H1 (cell line): Measurements from ENCODE around the gene TM4SF20. TPM values are rescaled to one million over a fixed set of nuclear protein-coding genes. Genes with fewer than 3 reads are reported as not detected.

ENCODE experiments used
- CTCF ChIA-PET: fragments of 300-600 bp; sonication (Branson Sonifier 250); formaldehyde crosslinking; loops from one replicate; lab custom pipeline; 2021; ENCODE audit not compliant: partially characterized antibody; lab: Charles Lee
- POLR2A ChIA-PET: fragments of 300-600 bp; sonication (Branson Sonifier 250); formaldehyde crosslinking; loops from one replicate; lab custom pipeline; 2021; ENCODE audit warnings: inconsistent platforms; ENCODE audit not compliant: partially characterized antibody; lab: Charles Lee
- DNase-seq, 2 experiments: peaks; one replicate each; pipeline versions ENCODE4 v3.0.0 to v3.0.0-alpha.2; 2010 to 2022; ENCODE audit warnings: low spot score in 2 of 2, low read depth in 1 of 2, mixed read lengths in 1 of 2
- FAIRE-seq: peaks from 2 replicates; lab custom pipeline; 2011; peaks lifted over from hg19 to GRCh38; lab: Jason Lieb, UNC
- H2AFZ ChIP-seq: 2 replicates; pipeline ENCODE4 v1.8.1; 2012; ENCODE audit warnings: low read length, inconsistent platforms
- H2AK5ac ChIP-seq: 2 replicates; pipeline ENCODE4 v1.6.1; 2013; ENCODE audit warnings: low read depth, low read length
- H2BK120ac ChIP-seq: replicated peaks from 2 replicates; pipeline ENCODE3; 2013; ENCODE audit warnings: low read depth, low read length, inconsistent platforms
- H2BK12ac ChIP-seq: 2 replicates; pipeline ENCODE4 v1.6.1; 2013; ENCODE audit warnings: low read depth, low read length
- H2BK15ac ChIP-seq: 2 replicates; pipeline ENCODE4 v1.6.1; 2013; ENCODE audit warnings: low read length
- H2BK20ac ChIP-seq: 2 replicates; pipeline ENCODE4 v1.6.1; 2013; ENCODE audit warnings: low read length
- H2BK5ac ChIP-seq: 2 replicates; pipeline ENCODE4 v1.6.1; 2013; ENCODE audit warnings: low read depth, low read length
- H3K14ac ChIP-seq: 2 replicates; pipeline ENCODE4 v1.6.1; 2013; ENCODE audit warnings: inconsistent platforms; ENCODE audit not compliant: insufficient read length
- H3K18ac ChIP-seq: 2 replicates; pipeline ENCODE4 v1.6.1; 2013; ENCODE audit warnings: low read length; ENCODE audit errors: extremely low read depth
- H3K23ac ChIP-seq: 2 replicates; pipeline ENCODE4 v1.6.1; 2013; ENCODE audit warnings: inconsistent platforms; ENCODE audit not compliant: insufficient read length
- H3K23me2 ChIP-seq: 2 replicates; pipeline ENCODE4 v1.6.1; 2013; ENCODE audit warnings: low read depth, low read length
- H3K27ac ChIP-seq: 2 replicates; pipeline ENCODE4 v1.6.1; 2011; ENCODE audit warnings: low read depth, low read length, inconsistent platforms
- H3K27me3 ChIP-seq, 4 experiments: replicated peaks in 1 of 4; 1 replicate in 1 of 4; 2 replicates in 3 of 4; pipeline versions ENCODE4 v1.6.1 to v1.8.1; 2011 to 2013; ENCODE audit warnings: low read length in 3 of 4, mild to moderate bottlenecking in 3 of 4, inconsistent platforms in 2 of 4, mixed read lengths in 2 of 4, moderate library complexity in 1 of 4; ENCODE audit not compliant: control insufficient read depth in 3 of 4, insufficient read depth in 3 of 4; ENCODE audit errors: extremely low read depth in 1 of 4
- H3K36me3 ChIP-seq, 4 experiments: 2 replicates each; pipeline versions ENCODE4 v1.6.1 to v1.8.1; 2011 to 2013; ENCODE audit warnings: mild to moderate bottlenecking in 4 of 4, low read length in 3 of 4, moderate library complexity in 2 of 4, control low read depth in 1 of 4, inconsistent platforms in 1 of 4; ENCODE audit not compliant: insufficient read depth in 4 of 4, control insufficient read depth in 2 of 4
- H3K4ac ChIP-seq: replicated peaks from 2 replicates; pipeline ENCODE3; 2013; ENCODE audit warnings: low read length, low read depth, mixed read lengths, inconsistent platforms; ENCODE audit not compliant: insufficient read length
- H3K4me1 ChIP-seq, 4 experiments: replicated peaks in 1 of 4; 1 replicate in 1 of 4; 2 replicates in 3 of 4; pipeline versions ENCODE4 v1.6.1 to v1.8.1; 2011 to 2013; ENCODE audit warnings: low read length in 3 of 4, inconsistent platforms in 2 of 4, mixed read lengths in 1 of 4; ENCODE audit not compliant: insufficient read depth in 4 of 4, control insufficient read depth in 3 of 4
- H3K4me2 ChIP-seq, 2 experiments: 2 replicates each; pipeline versions ENCODE4 v1.6.1 to v1.8.1; 2011 to 2013; ENCODE audit warnings: low read depth in 2 of 2, low read length in 2 of 2, control low read depth in 1 of 2, inconsistent platforms in 1 of 2, mild to moderate bottlenecking in 1 of 2; ENCODE audit not compliant: insufficient read depth in 1 of 2
- H3K4me3 ChIP-seq, 4 experiments: fragments of 200-600, 300-600 bp in 1 of 4; sonication (generic), shearing (Covaris generic), sonication (Bioruptor Twin) in 1 of 4; 2 replicates each; pipeline versions ENCODE4 v1.5.1 to v1.8.1; 2011 to 2016; ENCODE audit warnings: low read length in 4 of 4, low read depth in 3 of 4, control low read depth in 2 of 4, inconsistent platforms in 2 of 4, mild to moderate bottlenecking in 2 of 4, mixed read lengths in 1 of 4, moderate library complexity in 1 of 4; ENCODE audit not compliant: insufficient read depth in 2 of 4; ENCODE audit errors: extremely low read depth in 1 of 4
- H3K56ac ChIP-seq: replicated peaks from 2 replicates; pipeline ENCODE3; 2013; ENCODE audit warnings: low read depth, mild to moderate bottlenecking, mixed read lengths, low read length, inconsistent platforms; ENCODE audit not compliant: insufficient read length
- H3K79me1 ChIP-seq: 2 replicates; pipeline ENCODE4 v1.6.1; 2013; ENCODE audit warnings: low read depth, low read length, control low read depth
- H3K79me2 ChIP-seq, 2 experiments: 2 replicates each; pipeline versions ENCODE4 v1.6.1 to v1.8.1; 2012 to 2013; ENCODE audit warnings: low read length in 2 of 2, mild to moderate bottlenecking in 2 of 2, inconsistent platforms in 1 of 2; ENCODE audit not compliant: insufficient read depth in 2 of 2, control insufficient read depth in 1 of 2
- H3K9ac ChIP-seq, 4 experiments: replicated peaks in 1 of 4; 1 replicate in 1 of 4; 2 replicates in 3 of 4; pipeline versions ENCODE4 v1.6.1 to v1.8.1; 2011 to 2013; ENCODE audit warnings: low read depth in 3 of 4, low read length in 3 of 4, control low read depth in 2 of 4, mild to moderate bottlenecking in 2 of 4, moderate library complexity in 2 of 4, inconsistent platforms in 1 of 4; ENCODE audit errors: extremely low read depth in 1 of 4
- H3K9me3 ChIP-seq, 2 experiments: 2 replicates each; pipeline versions ENCODE4 v1.6.1 to v1.8.1; 2012 to 2013; ENCODE audit warnings: mild to moderate bottlenecking in 2 of 2, moderate library complexity in 2 of 2, control low read depth in 1 of 2, inconsistent platforms in 1 of 2, low read depth in 1 of 2, low read length in 1 of 2, mixed read lengths in 1 of 2; ENCODE audit not compliant: insufficient read depth in 2 of 2
- H4K20me1 ChIP-seq, 2 experiments: replicated peaks in 1 of 2; 2 replicates each; pipeline versions ENCODE3 to v1.8.1; 2011 to 2013; ENCODE audit warnings: inconsistent platforms in 2 of 2, low read length in 2 of 2, mild to moderate bottlenecking in 1 of 2; ENCODE audit not compliant: insufficient read depth in 2 of 2, control insufficient read depth in 1 of 2
- H4K5ac ChIP-seq: 2 replicates; pipeline ENCODE4 v1.6.1; 2013; ENCODE audit warnings: low read length, low read depth, mixed read lengths, inconsistent platforms; ENCODE audit not compliant: insufficient read length
- H4K8ac ChIP-seq: 2 replicates; pipeline ENCODE4 v1.8.0; 2013; ENCODE audit warnings: mild to moderate bottlenecking, moderate library complexity, low read length, inconsistent platforms; ENCODE audit not compliant: insufficient read depth; ENCODE audit errors: extremely low read depth
- H4K91ac ChIP-seq: replicated peaks from 2 replicates; pipeline ENCODE3; 2013; ENCODE audit warnings: low read length, mixed read lengths, inconsistent platforms; ENCODE audit not compliant: insufficient read length
- BACH1 ChIP-seq: IDR thresholded peaks from 2 replicates; pipeline ENCODE4 v1.6.1; 2012; ENCODE audit warnings: low read length, improper control_type of control experiment
- HDAC2 ChIP-seq, 2 experiments: fragments of 300-600 bp in 1 of 2; sonication (generic) in 1 of 2; IDR thresholded peaks; 2 replicates each; pipeline ENCODE4 v1.6.1; 2011 to 2012; ENCODE audit warnings: low read depth in 2 of 2, low read length in 2 of 2, mild to moderate bottlenecking in 2 of 2, moderate library complexity in 2 of 2, borderline replicate concordance in 1 of 2, inconsistent platforms in 1 of 2
- JUN ChIP-seq: IDR thresholded peaks from 2 replicates; pipeline ENCODE4 v1.6.1; 2011; ENCODE audit warnings: low read depth, mild to moderate bottlenecking, improper control_type of control experiment, low read length
- MAFK ChIP-seq: IDR thresholded peaks from 2 replicates; pipeline ENCODE4 v1.6.1; 2012; ENCODE audit warnings: low read depth, mild to moderate bottlenecking, improper control_type of control experiment, low read length
- MAX ChIP-seq: IDR thresholded peaks from 2 replicates; pipeline ENCODE4 v1.6.1; 2012; ENCODE audit warnings: inconsistent platforms
- NRF1 ChIP-seq: IDR thresholded peaks from 2 replicates; pipeline ENCODE4 v1.6.1; 2011; ENCODE audit warnings: mild to moderate bottlenecking, low read depth, low read length, improper control_type of control experiment
- SRF ChIP-seq: IDR thresholded peaks from 2 replicates; pipeline ENCODE4 v1.6.1; 2011; ENCODE audit warnings: mild to moderate bottlenecking, low read depth, low read length, moderate library complexity
- WGBS, 2 experiments: shearing (Covaris generic) in 1 of 2; methylation state at CpG; one replicate each; pipeline versions ENCODE4 v1.1.6 to v1.1.7; 2013 to 2015; ENCODE audit warnings: low lambda C conversion rate in 2 of 2, mixed read lengths in 2 of 2, inconsistent platforms in 1 of 2, low coverage in 1 of 2, missing lambda C conversion rate in 1 of 2; ENCODE audit not compliant: insufficient replicate concordance in 2 of 2, insufficient coverage in 1 of 2, insufficient read length in 1 of 2; ENCODE audit errors: extremely low coverage in 1 of 2, missing lambda C conversion rate in 1 of 2; 5-methylcytosine and 5-hydroxymethylcytosine counted together
- polyA plus RNA-seq, 7 experiments: library from polyadenylated mRNA; depleted of rRNA in 3 of 7; stranded (reverse) in 5 of 7; unstranded in 2 of 7; fragments of >200 nt in 5 of 7; fragments of 200-250 nt in 2 of 7; gene quantifications; 1 replicate in 5 of 7; 2 replicates in 1 of 7; 4 replicates in 1 of 7; pipeline versions ENCODE4 v1.2.1 to v1.2.3, GENCODE V29; 2011 to 2013; ENCODE audit warnings: missing spikeins in 2 of 7, mixed read lengths in 2 of 7
- total RNA-seq: library from RNA; stranded (reverse); fragmentation: NEBNext Ultra II Directional; extraction: Animal tissue kit (Norgen Biotek cat#: 25700); gene quantifications from 2 replicates; pipeline ENCODE4 v1.2.1, GENCODE V29; 2021
- TF ChIP-seq, protein P1 (sequence below), 3 experiments: IDR thresholded peaks; 1 replicate in 2 of 3; 2 replicates in 1 of 3; pipeline versions ENCODE4 v1.5.1 to v1.6.1; 2011; ENCODE audit warnings: low read length in 3 of 3, mild to moderate bottlenecking in 3 of 3, inconsistent platforms in 2 of 3, low read depth in 1 of 3, moderate library complexity in 1 of 3; ENCODE audit not compliant: insufficient read depth in 1 of 3; ENCODE audit errors: control extremely low read depth in 1 of 3

Gene TM4SF20
- total and polyA plus RNA-seq, 2 of the 8 experiments (the other 6 are each of a cell fraction or from before 2014, with no cell fraction given), result not detected

DNA sequence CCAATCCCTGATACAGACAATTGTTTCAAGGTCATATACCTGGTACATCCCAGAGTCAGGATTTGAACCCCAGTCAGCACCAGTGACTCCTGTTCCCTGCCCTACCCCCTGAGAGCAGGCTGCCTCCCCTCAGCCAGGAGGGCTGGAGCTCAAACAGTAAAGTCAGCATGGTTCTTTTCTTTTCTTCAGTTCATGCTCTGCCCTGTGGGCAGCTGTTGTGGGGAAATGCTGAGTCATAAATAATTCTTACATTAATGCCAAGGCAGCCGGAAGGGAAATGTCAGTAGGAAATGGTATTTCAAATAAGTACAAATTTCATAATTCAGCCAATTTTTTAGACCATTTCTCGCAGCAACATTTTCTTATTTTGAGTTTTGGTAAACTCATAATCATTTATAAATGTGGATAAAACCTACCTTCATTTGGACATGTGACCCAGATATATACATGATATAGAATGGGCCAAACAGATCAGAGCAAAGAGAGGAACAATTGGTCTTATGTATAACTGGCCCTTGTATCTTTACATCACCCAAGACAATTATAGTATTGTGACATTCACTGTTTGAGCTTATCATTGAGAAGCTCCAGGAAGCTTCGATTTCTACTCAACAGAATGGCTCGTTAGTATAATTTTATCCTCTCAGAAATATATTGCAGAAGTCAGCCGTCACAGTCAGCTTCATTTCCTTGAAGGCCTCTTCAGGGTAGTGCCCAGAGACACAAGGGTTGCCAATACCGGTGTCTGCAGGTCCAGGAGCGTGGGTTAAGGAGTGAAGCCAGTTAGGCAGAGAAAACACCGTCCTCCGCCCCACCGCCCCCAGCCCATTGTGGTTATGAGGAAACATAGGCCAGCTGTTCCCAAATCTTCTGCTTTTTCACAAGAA is 36.7 kb upstream of the TM4SF20 start:
- Histone ChIP-seq H3K79me2 (no peaks in the 10 kb centered on the region), H2BK5ac (no peak overlapping the region), H4K8ac (no peak overlapping the region), H3K27ac (no peak overlapping the region), H3K23ac (no peak overlapping the region), H3K36me3 (no peaks in the 10 kb centered on the region), H3K4me1 (no peaks in the 10 kb centered on the region), H3K18ac (no peak overlapping the region; the same call in 1 of the 2 replicates), H3K4ac (no peak overlapping the region), H2BK120ac (no peak overlapping the region), H4K5ac (no peak overlapping the region), H3K4me2 (no peak overlapping the region), H3K23me2 (no peaks in the 10 kb centered on the region), H2BK12ac (no peak overlapping the region), H3K56ac (no peak overlapping the region), H2BK15ac (no peak overlapping the region), H2BK20ac (no peak overlapping the region), H3K14ac (no peak overlapping the region), H3K9ac (no peak overlapping the region), H3K79me1 (no peaks in the 10 kb centered on the region), H2AFZ (no peak overlapping the region), H3K27me3 (no peaks in the 10 kb centered on the region), H4K20me1 (no peaks in the 10 kb centered on the region), H3K4me3 (no peak overlapping the region), H3K9me3 (no peaks in the 10 kb centered on the region), H2AK5ac (no peak overlapping the region), H4K91ac (no peak overlapping the region)
- 84% methylated on average over 10 of the region's 10 CpGs; no CpG with 5 or more reads in 1 of the 2 experiments for WGBS, 2 experiments
- no peak for FAIRE-seq
- CTCF ChIA-PET, result interaction anchor here (0.6 to 1.9 kb wide), 5 partner anchors 8 to 351 kb away, joined by 3 to 7 read pairs (median 4); no protein-coding TSS in a partner anchor
- POLR2A ChIA-PET, result no interaction called here
- no peak for DNase-seq
- no peak for TF ChIP-seq JUN
- no peak for TF ChIP-seq SRF
- peak; percentile 88 for TF ChIP-seq BACH1
- TF ChIP-seq MAFK, result 0 out of 2 replicates have a peak, but pooled peaks have one; percentile 20
- no peak for TF ChIP-seq NRF1
- no peak for TF ChIP-seq MAX
- TF ChIP-seq, protein P1, sequence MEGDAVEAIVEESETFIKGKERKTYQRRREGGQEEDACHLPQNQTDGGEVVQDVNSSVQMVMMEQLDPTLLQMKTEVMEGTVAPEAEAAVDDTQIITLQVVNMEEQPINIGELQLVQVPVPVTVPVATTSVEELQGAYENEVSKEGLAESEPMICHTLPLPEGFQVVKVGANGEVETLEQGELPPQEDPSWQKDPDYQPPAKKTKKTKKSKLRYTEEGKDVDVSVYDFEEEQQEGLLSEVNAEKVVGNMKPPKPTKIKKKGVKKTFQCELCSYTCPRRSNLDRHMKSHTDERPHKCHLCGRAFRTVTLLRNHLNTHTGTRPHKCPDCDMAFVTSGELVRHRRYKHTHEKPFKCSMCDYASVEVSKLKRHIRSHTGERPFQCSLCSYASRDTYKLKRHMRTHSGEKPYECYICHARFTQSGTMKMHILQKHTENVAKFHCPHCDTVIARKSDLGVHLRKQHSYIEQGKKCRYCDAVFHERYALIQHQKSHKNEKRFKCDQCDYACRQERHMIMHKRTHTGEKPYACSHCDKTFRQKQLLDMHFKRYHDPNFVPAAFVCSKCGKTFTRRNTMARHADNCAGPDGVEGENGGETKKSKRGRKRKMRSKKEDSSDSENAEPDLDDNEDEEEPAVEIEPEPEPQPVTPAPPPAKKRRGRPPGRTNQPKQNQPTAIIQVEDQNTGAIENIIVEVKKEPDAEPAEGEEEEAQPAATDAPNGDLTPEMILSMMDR (IDR thresholded peaks at IDR 0.05; ENCODE audit: control extremely low read depth in 1 of 3, insufficient read depth in 1 of 3, low read depth in 1 of 3, low read length in 3 of 3), result no peak
- no peak for TF ChIP-seq HDAC2 (IDR thresholded peaks at IDR 0.05; ENCODE audit: borderline replicate concordance in 1 of 2, low read depth in 2 of 2, low read length in 2 of 2)
